K562 treated with DMSO at 1 percent for 12 hours (cell line): ENCODE results near the gene TTLL11. TPM values are rescaled to one million over a fixed set of nuclear protein-coding genes. Genes with fewer than 3 reads are reported as not detected.

Experiments used
- total RNA-seq: library from RNA; unstranded; fragments of 300-600 nt; gene quantifications from 2 replicates; pipeline ENCODE4 v1.2.3, GENCODE V29; 2022; ENCODE audit not compliant: insufficient read depth

The TTLL11 gene
- total RNA-seq, result 1.7 and 7.0 TPM in 2 replicates

GRCh38 chr9:122092611-122093506, at the start of gene TTLL11:
Gene TTLL11, minus strand, starts transcription at chr9:122093308. Its CDS starts 160 bp downstream, at chr9:122093148.

Other genes starting within 250 kb of the TTLL11 start
- gene NDUFA8, start 66.5 kb upstream of the TTLL11 start, total RNA-seq, result 197 and 254 TPM in 2 replicates
- gene MORN5, start 66.6 kb upstream of the TTLL11 start, total RNA-seq, result not detected in 2 replicates
- gene LHX6, start 135.6 kb upstream of the TTLL11 start, total RNA-seq, result 3.3 and 3.6 TPM in 2 replicates
- gene RBM18, start 171.5 kb upstream of the TTLL11 start, total RNA-seq, result 6.5 and 17.8 TPM in 2 replicates
- gene MRRF, start 171.6 kb upstream of the TTLL11 start, total RNA-seq, result 13.7 and 28.9 TPM in 2 replicates